ENCODE measurements around the gene G6PC1.

GRCh38 chr17:42920106-42920900 is 19.7 kb downstream of the G6PC1 start:
- TF ChIP-seq, protein P1, sequence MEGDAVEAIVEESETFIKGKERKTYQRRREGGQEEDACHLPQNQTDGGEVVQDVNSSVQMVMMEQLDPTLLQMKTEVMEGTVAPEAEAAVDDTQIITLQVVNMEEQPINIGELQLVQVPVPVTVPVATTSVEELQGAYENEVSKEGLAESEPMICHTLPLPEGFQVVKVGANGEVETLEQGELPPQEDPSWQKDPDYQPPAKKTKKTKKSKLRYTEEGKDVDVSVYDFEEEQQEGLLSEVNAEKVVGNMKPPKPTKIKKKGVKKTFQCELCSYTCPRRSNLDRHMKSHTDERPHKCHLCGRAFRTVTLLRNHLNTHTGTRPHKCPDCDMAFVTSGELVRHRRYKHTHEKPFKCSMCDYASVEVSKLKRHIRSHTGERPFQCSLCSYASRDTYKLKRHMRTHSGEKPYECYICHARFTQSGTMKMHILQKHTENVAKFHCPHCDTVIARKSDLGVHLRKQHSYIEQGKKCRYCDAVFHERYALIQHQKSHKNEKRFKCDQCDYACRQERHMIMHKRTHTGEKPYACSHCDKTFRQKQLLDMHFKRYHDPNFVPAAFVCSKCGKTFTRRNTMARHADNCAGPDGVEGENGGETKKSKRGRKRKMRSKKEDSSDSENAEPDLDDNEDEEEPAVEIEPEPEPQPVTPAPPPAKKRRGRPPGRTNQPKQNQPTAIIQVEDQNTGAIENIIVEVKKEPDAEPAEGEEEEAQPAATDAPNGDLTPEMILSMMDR (conservative IDR thresholded peaks at IDR 0.05), result no peak
- no peak for TF ChIP-seq EZH2 (IDR thresholded peaks at IDR 0.05; ENCODE audit: low read depth)

Data from PC-9 (cell line).